Suprapubic skin (tissue), 3 donors: ENCODE measurements around the gene PEA15.

Experiments used
- CTCF ChIP-seq, 2 donors: fragments of 200-600 bp in 1 of 2; fragments of 450-650 bp in 1 of 2; sonication (generic) in 1 of 2; IDR thresholded peaks; one replicate each; pipeline ENCODE4 v1.5.1; 2016 to 2019; ENCODE audit warnings: antibody characterized with exemption in 2 of 2, mild to moderate bottlenecking in 1 of 2, moderate library complexity in 1 of 2
- POLR2A ChIP-seq, 2 donors: fragments of 450-650 bp; IDR thresholded peaks; one replicate each; pipeline ENCODE4 v1.6.1; 2017; ENCODE audit warnings: antibody characterized with exemption in 2 of 2, mild to moderate bottlenecking in 2 of 2, moderate library complexity in 2 of 2

- TF ChIP-seq POLR2A (IDR thresholded peaks at IDR 0.05) (no peak), CTCF (IDR thresholded peaks at IDR 0.05) (no peak)
These were observed 38.1 kb upstream of the PEA15 start for GRCh38 chr1:160167056-160167455.
